Activated CD8-positive, alpha-beta T cell treated with anti-CD3 and anti-CD28 coated beads, Interleukin-2, amount 10 ng/mL, durations not matched to agents 7 days and 5 days (primary cell): ENCODE measurements around the gene NPY4R. TPM values are rescaled to one million over a fixed set of nuclear protein-coding genes. Genes with fewer than 3 reads are reported as not detected.
"Not testable (repeated sequence)": the region's sequence is repeated elsewhere in the genome, so short reads cannot be mapped to it uniquely, and the experiment has no call there.

ENCODE experiments used
- ATAC-seq: fragments of 150-1000 bp; cut with Tn5 transposase; one replicate; pipeline ENCODE4 v1.10.0; 2021; ENCODE audit warnings: moderate library complexity
- CTCF ChIA-PET: fragments of 350-600 bp; sonication (Branson Sonifier 250); formaldehyde crosslinking; loops from one replicate; lab custom pipeline; 2021; ENCODE audit warnings: antibody characterized with exemption; lab: Charles Lee
- POLR2A ChIA-PET: fragments of 350-600 bp; sonication (Branson Sonifier 250); formaldehyde crosslinking; loops from one replicate; lab custom pipeline; 2021; ENCODE audit warnings: antibody characterized with exemption; lab: Charles Lee
- DNase-seq: peaks from one replicate; pipeline ENCODE4 v3.0.0-alpha.2; 2020
- H3K27ac Mint-ChIP-seq: one replicate; pipeline ENCODE4 v1.8.0; 2021; ENCODE audit warnings: mild to moderate bottlenecking, mixed read lengths
- H3K27me3 Mint-ChIP-seq: one replicate; pipeline ENCODE4 v1.8.0; 2021; ENCODE audit warnings: low read depth, mixed read lengths
- H3K36me3 Mint-ChIP-seq: one replicate; pipeline ENCODE4 v1.8.0; 2021; ENCODE audit warnings: low read depth, mixed read lengths
- H3K4me1 Mint-ChIP-seq: one replicate; pipeline ENCODE4 v1.8.0; 2021; ENCODE audit warnings: low read depth, mixed read lengths
- H3K4me3 Mint-ChIP-seq: one replicate; pipeline ENCODE4 v1.8.0; 2021; ENCODE audit warnings: mild to moderate bottlenecking, mixed read lengths
- H3K9me3 Mint-ChIP-seq: one replicate; pipeline ENCODE4 v1.8.0; 2022; ENCODE audit warnings: mixed read lengths; ENCODE audit not compliant: insufficient read depth
- total RNA-seq, 2 experiments: library from RNA; stranded (reverse); gene quantifications; one replicate each; pipeline ENCODE4 v1.2.3, GENCODE V29; 2021

The NPY4R gene
- total RNA-seq, 2 experiments from 2014 or later, result not detected

DNA sequence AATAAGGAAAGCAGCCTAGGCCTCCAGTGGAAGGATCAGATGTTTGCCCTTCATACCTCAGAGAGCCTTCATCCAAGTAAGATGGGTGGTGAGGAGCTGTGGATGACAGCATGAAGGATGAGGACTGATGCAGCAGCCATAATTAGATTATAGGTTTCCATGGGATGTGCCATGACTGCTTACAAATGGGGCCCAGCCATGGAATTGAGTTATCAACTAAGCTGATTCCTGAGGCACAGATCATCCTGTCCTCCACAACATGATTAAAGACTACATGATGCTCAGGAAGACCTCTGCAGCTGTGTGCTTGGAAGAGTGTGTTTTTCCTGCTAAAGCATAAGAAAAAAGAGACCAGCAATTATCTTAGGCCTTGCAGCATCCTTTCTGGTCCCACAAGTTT lies 54.6 kb downstream of the NPY4R start:
- H3K27ac Mint-ChIP-seq, CTCF ChIA-PET, DNase-seq, H3K4me1 Mint-ChIP-seq, POLR2A ChIA-PET, H3K36me3 Mint-ChIP-seq, H3K27me3 Mint-ChIP-seq, ATAC-seq, H3K9me3 Mint-ChIP-seq, H3K4me3 Mint-ChIP-seq: not testable (repeated sequence)

Other genes with a start within 250 kb of the NPY4R start
- not detected for gene ANTXRL, start 179.0 kb downstream of the NPY4R start, total RNA-seq
- gene ANXA8L1, start 90.2 kb downstream of the NPY4R start, total RNA-seq, result not detected
- gene GPRIN2, start 90.7 kb upstream of the NPY4R start, total RNA-seq, result not detected
- gene SYT15, start 113.2 kb upstream of the NPY4R start, total RNA-seq, result 1 to 10 TPM in 1 of 2 experiments, under 1 TPM in 1; 0.55 to 1.0 TPM